ENCODE data around the gene NHSL2. TPM values are rescaled to one million over a fixed set of nuclear protein-coding genes. Genes with fewer than 3 reads are reported as not detected.

Gene NHSL2
- total RNA-seq, 2 donors from 2014 or later, result 6.9 to 11.2 TPM

GRCh38 chrX:71993371-71993770 is 82.7 kb downstream of the NHSL2 start:
- Histone ChIP-seq H3K27me3 (ENCODE audit: control insufficient read depth, insufficient read depth, low read length, poor library complexity, severe bottlenecking) (no peaks in the 10 kb centered on the region), H3K27ac (ENCODE audit: low read depth, low read length) (no peak overlapping the region), H3K36me3 (ENCODE audit: control insufficient read depth, insufficient read depth, low read length) (no peaks in the 10 kb centered on the region), H3K9ac (ENCODE audit: extremely low read depth, low read length, poor library complexity, severe bottlenecking) (no peak overlapping the region), H3K4me3 (ENCODE audit: low read length) (no peak overlapping the region), H3K4me1 (ENCODE audit: control insufficient read depth, insufficient read depth, low read length) (no peaks in the 10 kb centered on the region), H3K9me3 (ENCODE audit: control insufficient read depth, low read length) (no peaks in the 10 kb centered on the region)
- Mint-ChIP-seq H3K9me3 (peaks cover 76% of the 10 kb centered on the region), H3K27ac (no peak overlapping the region), H3K4me3 (no peak overlapping the region), H3K27me3 (ENCODE audit: insufficient read depth) (no peaks in the 10 kb centered on the region), H3K36me3 (ENCODE audit: low read depth) (peaks cover 2% of the 10 kb centered on the region), H3K4me1 (peaks cover 37% of the 10 kb centered on the region)
- TF ChIP-seq CTCF (conservative IDR thresholded peaks at IDR 0.05), result no peak
- no peak for DNase-seq
- WGBS, 2 experiments (ENCODE audit: insufficient coverage in 1 of 2, insufficient read length in 1 of 2), result 90% methylated on average over 2 of the region's 2 CpGs; no CpG with 5 or more reads in 1 of the 2 experiments

GRCh38 chrX:71994601-71995000 is 84.0 kb downstream of the NHSL2 start:
- no peak overlapping the region for H3K4me3 ChIP-seq (ENCODE audit: low read length)
- WGBS, 2 experiments (ENCODE audit: insufficient coverage in 1 of 2, insufficient read length in 1 of 2), result 83% methylated on average over 2 of the region's 2 CpGs; no CpG with 5 or more reads in 1 of the 2 experiments
- Mint-ChIP-seq H3K36me3 (ENCODE audit: low read depth) (peaks cover 2% of the 10 kb centered on the region), H3K27me3 (ENCODE audit: insufficient read depth) (no peaks in the 10 kb centered on the region), H3K9me3 (peaks cover 70% of the 10 kb centered on the region), H3K27ac (no peak overlapping the region), H3K4me1 (peaks cover 38% of the 10 kb centered on the region), H3K4me3 (no peak overlapping the region)
- TF ChIP-seq CTCF (conservative IDR thresholded peaks at IDR 0.05), result no peak
- no peak overlapping the region for H3K9ac ChIP-seq (ENCODE audit: extremely low read depth, low read length, poor library complexity, severe bottlenecking)
- H3K9me3 ChIP-seq (ENCODE audit: control insufficient read depth, low read length), result no peaks in the 10 kb centered on the region
- H3K27ac ChIP-seq (ENCODE audit: low read depth, low read length), result no peak overlapping the region
- DNase-seq, result no peak
- no peaks in the 10 kb centered on the region for H3K27me3 ChIP-seq (ENCODE audit: control insufficient read depth, insufficient read depth, low read length, poor library complexity, severe bottlenecking)
- H3K36me3 ChIP-seq (ENCODE audit: control insufficient read depth, insufficient read depth, low read length), result no peaks in the 10 kb centered on the region
- H3K4me1 ChIP-seq (ENCODE audit: control insufficient read depth, insufficient read depth, low read length), result no peaks in the 10 kb centered on the region

GRCh38 chrX:71995122-71995521 is 84.5 kb downstream of the NHSL2 start:
- H3K4me1 ChIP-seq (ENCODE audit: control insufficient read depth, insufficient read depth, low read length), result no peaks in the 10 kb centered on the region
- WGBS, 2 experiments (ENCODE audit: insufficient coverage in 1 of 2, insufficient read length in 1 of 2), result 57 to 82% methylated on average over 1 to 2 of the region's 2 CpGs
- peaks cover 66% of the 10 kb centered on the region for H3K9me3 Mint-ChIP-seq
- no peak overlapping the region for H3K9ac ChIP-seq (ENCODE audit: extremely low read depth, low read length, poor library complexity, severe bottlenecking)
- no peak for TF ChIP-seq CTCF (conservative IDR thresholded peaks at IDR 0.05)
- no peak overlapping the region for H3K27ac ChIP-seq (ENCODE audit: low read depth, low read length)
- peaks cover 2% of the 10 kb centered on the region for H3K36me3 Mint-ChIP-seq (ENCODE audit: low read depth)
- no peaks in the 10 kb centered on the region for H3K9me3 ChIP-seq (ENCODE audit: control insufficient read depth, low read length)
- no peaks in the 10 kb centered on the region for H3K36me3 ChIP-seq (ENCODE audit: control insufficient read depth, insufficient read depth, low read length)
- no peak for DNase-seq
- H3K27ac Mint-ChIP-seq, result no peak overlapping the region
- peaks cover 38% of the 10 kb centered on the region for H3K4me1 Mint-ChIP-seq
- H3K4me3 Mint-ChIP-seq, result no peak overlapping the region
- no peaks in the 10 kb centered on the region for H3K27me3 Mint-ChIP-seq (ENCODE audit: insufficient read depth)
- H3K4me3 ChIP-seq (ENCODE audit: low read length), result no peak overlapping the region
- no peaks in the 10 kb centered on the region for H3K27me3 ChIP-seq (ENCODE audit: control insufficient read depth, insufficient read depth, low read length, poor library complexity, severe bottlenecking)

Data from endodermal cell (in vitro differentiated cells).